Smooth muscle cell (in vitro differentiated cells): ENCODE data around the gene TBL1XR1. TPM values are rescaled to one million over a fixed set of nuclear protein-coding genes. Genes with fewer than 3 reads are reported as not detected.

Source experiments
- DNase-seq: peaks from one replicate; lab custom pipeline; 2025; ENCODE audit not compliant: unreplicated experiment; lab: John Stamatoyannopoulos, UW
- H2AFZ ChIP-seq: fragments of 200-600 bp; sonication (generic); 2 replicates; pipeline ENCODE4 v1.6.0; 2016; ENCODE audit warnings: antibody characterized with exemption, low read depth, mild to moderate bottlenecking
- H3F3A ChIP-seq: fragments of 200-600 bp; sonication (generic); 2 replicates; pipeline ENCODE4 v1.6.0; 2017; ENCODE audit warnings: antibody characterized with exemption, low read depth
- H3K27ac ChIP-seq: fragments of 200-600 bp; sonication (generic); 2 replicates; pipeline ENCODE4 v1.5.1; 2016; ENCODE audit warnings: low read depth, mild to moderate bottlenecking
- H3K27me3 ChIP-seq: fragments of 200-600 bp; sonication (generic); 2 replicates; pipeline ENCODE4 v1.6.1; 2016; ENCODE audit warnings: low read depth, mild to moderate bottlenecking
- H3K36me3 ChIP-seq: fragments of 200-600 bp; sonication (generic); 2 replicates; pipeline ENCODE4 v1.5.1; 2016; ENCODE audit warnings: low read depth
- H3K4me1 ChIP-seq: fragments of 200-600 bp; sonication (generic); 2 replicates; pipeline ENCODE4 v1.5.1; 2016; ENCODE audit warnings: low read depth
- H3K4me2 ChIP-seq: fragments of 200-600 bp; sonication (generic); 2 replicates; pipeline ENCODE4 v1.6.0; 2016; ENCODE audit warnings: mild to moderate bottlenecking
- H3K4me3 ChIP-seq: fragments of 200-600 bp; sonication (generic); 2 replicates; pipeline ENCODE4 v1.5.1; 2016; ENCODE audit warnings: mild to moderate bottlenecking
- H3K79me2 ChIP-seq: fragments of 200-600 bp; sonication (generic); 2 replicates; pipeline ENCODE4 v1.6.0; 2016; ENCODE audit warnings: low read depth, mild to moderate bottlenecking
- H3K9ac ChIP-seq: fragments of 200-600 bp; sonication (generic); 2 replicates; pipeline ENCODE4 v1.6.0; 2016; ENCODE audit warnings: low read depth
- H3K9me3 ChIP-seq: fragments of 200-600 bp; sonication (generic); replicated peaks from 2 replicates; pipeline ENCODE4 v1.5.1; 2016; ENCODE audit warnings: low read depth
- H4K20me1 ChIP-seq: fragments of 200-600 bp; sonication (generic); 2 replicates; pipeline ENCODE4 v1.6.0; 2016; ENCODE audit warnings: low read depth
- CTCF ChIP-seq: fragments of 200-600 bp; sonication (generic); IDR thresholded peaks from 2 replicates; pipeline ENCODE4 v1.5.1; 2017; ENCODE audit warnings: borderline replicate concordance, mild to moderate bottlenecking, antibody characterized with exemption; ENCODE audit not compliant: insufficient read depth, poor library complexity, severe bottlenecking
- WGBS: methylation state at CpG from one replicate; pipeline ENCODE4 v1.1.7; 2016; ENCODE audit warnings: low lambda C conversion rate; 5-methylcytosine and 5-hydroxymethylcytosine counted together
- polyA plus RNA-seq: library from polyadenylated mRNA; unstranded; fragments of >200 nt; fragmentation: Nextera tagmentation; extraction: Ambion mirVana; gene quantifications from 2 replicates; pipeline ENCODE4 v1.2.1, GENCODE V29; 2016
- total RNA-seq: library from RNA; depleted of rRNA; stranded (reverse); fragments of >200 nt; gene quantifications from 2 replicates; pipeline ENCODE4 v1.2.3, GENCODE V29; 2014

Gene TBL1XR1
- total and polyA plus RNA-seq, 2 experiments from 2014 or later, result 19.9 to 115 TPM

GRCh38 chr3:177110895-177111294, 86.4 kb downstream of the TBL1XR1 start:
- Histone ChIP-seq H3K9me3 (no peaks in the 10 kb centered on the region), H2AFZ (no peak overlapping the region), H3F3A (no peaks in the 10 kb centered on the region), H3K27me3 (no peaks in the 10 kb centered on the region), H3K4me2 (no peak overlapping the region), H3K27ac (peak overlapping the region; percentile 40), H3K79me2 (peaks cover 100% of the 10 kb centered on the region), H3K36me3 (no peaks in the 10 kb centered on the region), H3K9ac (no peak overlapping the region), H3K4me3 (no peak overlapping the region), H3K4me1 (peaks cover 38% of the 10 kb centered on the region), H4K20me1 (peaks cover 100% of the 10 kb centered on the region)
- no peak for DNase-seq
- no peak for TF ChIP-seq CTCF
- WGBS, result 88% methylated on average over 3 of the region's 3 CpGs

GRCh38 chr3:177110386-177110785, 86.9 kb downstream of the TBL1XR1 start:
- Histone ChIP-seq H4K20me1 (peaks cover 100% of the 10 kb centered on the region), H3K4me1 (peaks cover 41% of the 10 kb centered on the region), H2AFZ (no peak overlapping the region), H3K27ac (peak overlapping the region; percentile 40), H3K36me3 (no peaks in the 10 kb centered on the region), H3K4me3 (no peak overlapping the region), H3K9ac (no peak overlapping the region), H3K9me3 (no peaks in the 10 kb centered on the region), H3K4me2 (no peak overlapping the region), H3K79me2 (peaks cover 100% of the 10 kb centered on the region), H3F3A (no peaks in the 10 kb centered on the region), H3K27me3 (no peaks in the 10 kb centered on the region)
- WGBS, result 91% methylated on average over 2 of the region's 2 CpGs
- no peak for DNase-seq
- no peak for TF ChIP-seq CTCF

- no peaks in the 10 kb centered on the region for H3K36me3 ChIP-seq
- no peaks in the 10 kb centered on the region for H3K27me3 ChIP-seq
- H3K9ac ChIP-seq, result no peak overlapping the region
- no peak overlapping the region for H3K4me2 ChIP-seq
- peaks cover 100% of the 10 kb centered on the region for H3K79me2 ChIP-seq
- H3K9me3 ChIP-seq, result no peaks in the 10 kb centered on the region
- 78% methylated on average over 5 of the region's 5 CpGs for WGBS
- no peaks in the 10 kb centered on the region for H3F3A ChIP-seq
- H3K4me1 ChIP-seq, result peaks cover 47% of the 10 kb centered on the region
- DNase-seq, result no peak
- peaks cover 100% of the 10 kb centered on the region for H4K20me1 ChIP-seq
- no peak overlapping the region for H3K4me3 ChIP-seq
- TF ChIP-seq CTCF, result no peak
- peak overlapping the region; percentile 40 for H3K27ac ChIP-seq
- H2AFZ ChIP-seq, result no peak overlapping the region
Observed at GRCh38 chr3:177109688-177110330, 87.5 kb downstream of the TBL1XR1 start.

- no peak overlapping the region for H3K9ac ChIP-seq
- H3K27ac ChIP-seq, result peak overlapping the region; percentile 12
- no peaks in the 10 kb centered on the region for H3K9me3 ChIP-seq
- H3K4me1 ChIP-seq, result peaks cover 58% of the 10 kb centered on the region
- TF ChIP-seq CTCF, result no peak
- peaks cover 3% of the 10 kb centered on the region for H3F3A ChIP-seq
- WGBS, result 95% methylated on average over 2 of the region's 2 CpGs
- DNase-seq, result no peak
- no peaks in the 10 kb centered on the region for H3K27me3 ChIP-seq
- H3K36me3 ChIP-seq, result no peaks in the 10 kb centered on the region
- peaks cover 100% of the 10 kb centered on the region for H4K20me1 ChIP-seq
- no peak overlapping the region for H3K4me3 ChIP-seq
- peaks cover 100% of the 10 kb centered on the region for H3K79me2 ChIP-seq
- no peak overlapping the region for H2AFZ ChIP-seq
- H3K4me2 ChIP-seq, result no peak overlapping the region
Observed at GRCh38 chr3:177108648-177109047, 88.6 kb downstream of the TBL1XR1 start.
